ENCODE data around the gene ITCH. TPM values are rescaled to one million over a fixed set of nuclear protein-coding genes. Genes with fewer than 3 reads are reported as not detected.
"Not testable (repeated sequence)": the region's sequence is repeated elsewhere in the genome, so short reads cannot be mapped to it uniquely, and the experiment has no call there.

Gene ITCH
- total RNA-seq, 1 experiment from 2014 or later: 63.9 TPM

DNA sequence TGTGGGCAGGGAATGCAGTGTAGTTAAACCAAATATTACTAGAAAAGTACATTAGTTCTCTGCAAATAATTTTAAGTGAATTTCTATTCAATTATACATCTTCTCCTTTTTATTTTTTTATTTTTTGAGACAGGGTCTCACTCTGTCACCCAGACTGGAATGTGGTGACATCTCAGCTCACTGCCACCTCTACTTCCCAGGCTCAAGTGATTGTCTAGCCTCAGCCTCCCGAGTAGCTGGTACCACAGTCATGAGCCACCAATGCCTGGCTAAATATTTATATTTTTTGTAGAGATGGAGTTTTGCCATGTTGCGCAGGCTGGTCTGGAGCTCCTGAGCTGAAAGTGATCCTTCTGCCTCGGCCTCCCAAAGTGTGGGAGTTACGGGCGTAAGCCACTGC lies 76.1 kb downstream of the ITCH start:
- Histone ChIP-seq H3K36me3 (ENCODE audit: control insufficient read depth, insufficient read depth, low read length) (peaks cover 16% of the 10 kb centered on the region; the same call in 1 of the 2 replicates), H3K9me3 (ENCODE audit: control insufficient read depth, insufficient read depth, low read depth, low read length) (no peaks in the 10 kb centered on the region), H3K4me1 (ENCODE audit: control insufficient read depth, insufficient read depth, low read length) (no peaks in the 10 kb centered on the region), H3K4me3 (ENCODE audit: low read depth in 2 of 2, low read length in 2 of 2) (no peak overlapping the region), H3K27me3 (ENCODE audit: control insufficient read depth, insufficient read depth, low read length) (no peaks in the 10 kb centered on the region), H3K27ac (ENCODE audit: low read length) (no peak overlapping the region)
- DNase-seq (ENCODE audit: low read depth, low spot score) (no peak), ATAC-seq (no peak)
- ChIA-PET CTCF (no interaction called here), POLR2A (no interaction called here)
- in situ Hi-C loops (cut with HindIII; ENCODE audit: low pct_unique_long_range_greater_than_20kb, low sequenced_read_pairs): no loop called here
- intact Hi-C loops (cut with micrococcal nuclease; ENCODE audit: unreplicated experiment): no loop called here
- no TSS peak for BruUV-seq (replicated peaks)
- TF ChIP-seq POLR2AphosphoS5 (IDR thresholded peaks at IDR 0.05; ENCODE audit: low read depth, low read length): no peak
- TF ChIP-seq TCF7L2 (IDR thresholded peaks at IDR 0.05; ENCODE audit: low read depth, low read length): no peak
- TF ChIP-seq, protein P1, sequence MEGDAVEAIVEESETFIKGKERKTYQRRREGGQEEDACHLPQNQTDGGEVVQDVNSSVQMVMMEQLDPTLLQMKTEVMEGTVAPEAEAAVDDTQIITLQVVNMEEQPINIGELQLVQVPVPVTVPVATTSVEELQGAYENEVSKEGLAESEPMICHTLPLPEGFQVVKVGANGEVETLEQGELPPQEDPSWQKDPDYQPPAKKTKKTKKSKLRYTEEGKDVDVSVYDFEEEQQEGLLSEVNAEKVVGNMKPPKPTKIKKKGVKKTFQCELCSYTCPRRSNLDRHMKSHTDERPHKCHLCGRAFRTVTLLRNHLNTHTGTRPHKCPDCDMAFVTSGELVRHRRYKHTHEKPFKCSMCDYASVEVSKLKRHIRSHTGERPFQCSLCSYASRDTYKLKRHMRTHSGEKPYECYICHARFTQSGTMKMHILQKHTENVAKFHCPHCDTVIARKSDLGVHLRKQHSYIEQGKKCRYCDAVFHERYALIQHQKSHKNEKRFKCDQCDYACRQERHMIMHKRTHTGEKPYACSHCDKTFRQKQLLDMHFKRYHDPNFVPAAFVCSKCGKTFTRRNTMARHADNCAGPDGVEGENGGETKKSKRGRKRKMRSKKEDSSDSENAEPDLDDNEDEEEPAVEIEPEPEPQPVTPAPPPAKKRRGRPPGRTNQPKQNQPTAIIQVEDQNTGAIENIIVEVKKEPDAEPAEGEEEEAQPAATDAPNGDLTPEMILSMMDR (IDR thresholded peaks at IDR 0.05): no peak
- TF ChIP-seq, protein P2, sequence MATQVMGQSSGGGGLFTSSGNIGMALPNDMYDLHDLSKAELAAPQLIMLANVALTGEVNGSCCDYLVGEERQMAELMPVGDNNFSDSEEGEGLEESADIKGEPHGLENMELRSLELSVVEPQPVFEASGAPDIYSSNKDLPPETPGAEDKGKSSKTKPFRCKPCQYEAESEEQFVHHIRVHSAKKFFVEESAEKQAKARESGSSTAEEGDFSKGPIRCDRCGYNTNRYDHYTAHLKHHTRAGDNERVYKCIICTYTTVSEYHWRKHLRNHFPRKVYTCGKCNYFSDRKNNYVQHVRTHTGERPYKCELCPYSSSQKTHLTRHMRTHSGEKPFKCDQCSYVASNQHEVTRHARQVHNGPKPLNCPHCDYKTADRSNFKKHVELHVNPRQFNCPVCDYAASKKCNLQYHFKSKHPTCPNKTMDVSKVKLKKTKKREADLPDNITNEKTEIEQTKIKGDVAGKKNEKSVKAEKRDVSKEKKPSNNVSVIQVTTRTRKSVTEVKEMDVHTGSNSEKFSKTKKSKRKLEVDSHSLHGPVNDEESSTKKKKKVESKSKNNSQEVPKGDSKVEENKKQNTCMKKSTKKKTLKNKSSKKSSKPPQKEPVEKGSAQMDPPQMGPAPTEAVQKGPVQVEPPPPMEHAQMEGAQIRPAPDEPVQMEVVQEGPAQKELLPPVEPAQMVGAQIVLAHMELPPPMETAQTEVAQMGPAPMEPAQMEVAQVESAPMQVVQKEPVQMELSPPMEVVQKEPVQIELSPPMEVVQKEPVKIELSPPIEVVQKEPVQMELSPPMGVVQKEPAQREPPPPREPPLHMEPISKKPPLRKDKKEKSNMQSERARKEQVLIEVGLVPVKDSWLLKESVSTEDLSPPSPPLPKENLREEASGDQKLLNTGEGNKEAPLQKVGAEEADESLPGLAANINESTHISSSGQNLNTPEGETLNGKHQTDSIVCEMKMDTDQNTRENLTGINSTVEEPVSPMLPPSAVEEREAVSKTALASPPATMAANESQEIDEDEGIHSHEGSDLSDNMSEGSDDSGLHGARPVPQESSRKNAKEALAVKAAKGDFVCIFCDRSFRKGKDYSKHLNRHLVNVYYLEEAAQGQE (IDR thresholded peaks at IDR 0.05; ENCODE audit: insufficient read depth in 1 of 2, low read depth in 2 of 2, low read length in 1 of 2): no peak
- no peak for TF ChIP-seq SIN3A (IDR thresholded peaks at IDR 0.05; ENCODE audit: borderline replicate concordance, insufficient read depth, low read depth, low read length)

DNA sequence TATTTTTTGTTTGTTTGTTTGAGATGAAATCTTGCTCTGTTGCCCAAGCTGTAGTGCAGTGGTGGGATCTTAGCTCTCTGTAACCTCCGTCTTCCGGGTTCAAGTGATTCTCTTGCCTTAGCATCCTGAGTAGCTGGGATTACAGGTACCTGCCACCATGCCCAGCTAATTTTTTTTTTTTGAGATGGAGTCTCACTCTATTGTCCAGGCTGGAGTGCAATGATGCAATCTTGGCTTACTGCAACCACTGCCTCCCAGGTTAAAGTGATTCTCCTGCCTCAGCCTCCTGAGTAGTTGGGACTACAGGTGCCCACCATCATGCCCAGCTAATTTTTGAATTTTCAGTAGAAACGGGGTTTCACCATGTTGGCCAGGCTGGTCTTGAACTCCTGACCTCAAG lies 78.3 kb downstream of the ITCH start:
- peaks cover 33% of the 10 kb centered on the region; the same call in 1 of the 2 replicates for H3K36me3 ChIP-seq (ENCODE audit: control insufficient read depth, insufficient read depth, low read length)
- H3K4me3 ChIP-seq (ENCODE audit: low read depth in 2 of 2, low read length in 2 of 2); H3K27me3 ChIP-seq (ENCODE audit: control insufficient read depth, insufficient read depth, low read length); ATAC-seq; H3K9me3 ChIP-seq (ENCODE audit: control insufficient read depth, insufficient read depth, low read depth, low read length); intact Hi-C loops (cut with micrococcal nuclease; ENCODE audit: unreplicated experiment); H3K27ac ChIP-seq (ENCODE audit: low read length); H3K4me1 ChIP-seq (ENCODE audit: control insufficient read depth, insufficient read depth, low read length); CTCF ChIA-PET; DNase-seq (ENCODE audit: low read depth, low spot score); BruUV-seq (replicated peaks); in situ Hi-C loops (cut with HindIII; ENCODE audit: low pct_unique_long_range_greater_than_20kb, low sequenced_read_pairs): not testable (repeated sequence)
- POLR2A ChIA-PET: interaction anchor here (0.6 kb wide), 1 partner anchor 20 kb away, joined by 4 read pairs; no protein-coding TSS in a partner anchor

DNA sequence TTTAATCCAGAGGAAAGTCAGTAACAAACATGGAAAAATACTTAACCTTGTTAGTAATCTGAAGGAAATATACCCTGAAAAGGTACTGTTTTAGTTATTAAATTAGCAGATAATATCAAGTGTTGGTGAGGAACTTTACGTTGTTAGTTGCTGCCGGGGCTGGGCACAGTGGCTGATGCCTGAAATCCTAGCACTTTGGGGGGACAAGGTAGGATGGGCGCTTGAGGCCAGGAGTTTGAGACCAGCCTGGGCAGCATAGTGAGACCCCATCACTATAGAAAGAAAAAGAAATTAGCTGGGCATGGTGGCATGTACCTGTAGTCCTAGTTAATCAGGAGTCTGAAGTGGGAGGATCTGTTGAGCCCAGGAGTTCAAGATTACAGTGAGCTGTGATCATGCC lies 80.5 kb downstream of the ITCH start:
- H3K4me1 ChIP-seq (ENCODE audit: control insufficient read depth, insufficient read depth, low read length): no peaks in the 10 kb centered on the region
- no peak overlapping the region for H3K27ac ChIP-seq (ENCODE audit: low read length)
- TF ChIP-seq, protein P2 (IDR thresholded peaks at IDR 0.05; ENCODE audit: insufficient read depth in 1 of 2, low read depth in 2 of 2, low read length in 1 of 2): no peak
- TF ChIP-seq TCF7L2 (IDR thresholded peaks at IDR 0.05; ENCODE audit: low read depth, low read length) (no peak), SIN3A (IDR thresholded peaks at IDR 0.05; ENCODE audit: borderline replicate concordance, insufficient read depth, low read depth, low read length) (no peak), POLR2AphosphoS5 (IDR thresholded peaks at IDR 0.05; ENCODE audit: low read depth, low read length) (no peak)
- TF ChIP-seq, protein P1 (IDR thresholded peaks at IDR 0.05): no peak
- H3K9me3 ChIP-seq (ENCODE audit: control insufficient read depth, insufficient read depth, low read depth, low read length): no peaks in the 10 kb centered on the region
- no peaks in the 10 kb centered on the region for H3K27me3 ChIP-seq (ENCODE audit: control insufficient read depth, insufficient read depth, low read length)
- DNase-seq (ENCODE audit: low read depth, low spot score) (no peak), ATAC-seq (no peak)
- intact Hi-C loops (cut with micrococcal nuclease; ENCODE audit: unreplicated experiment): no loop called here
- in situ Hi-C loops (cut with HindIII; ENCODE audit: low pct_unique_long_range_greater_than_20kb, low sequenced_read_pairs): no loop called here
- H3K36me3 ChIP-seq (ENCODE audit: control insufficient read depth, insufficient read depth, low read length): peaks cover 42% of the 10 kb centered on the region
- CTCF ChIA-PET: no interaction called here
- H3K4me3 ChIP-seq (ENCODE audit: low read depth in 2 of 2, low read length in 2 of 2): no peak overlapping the region
- no TSS peak for BruUV-seq (replicated peaks)
- POLR2A ChIA-PET: no interaction called here
